Osteoblast (primary cell): ENCODE data around the gene CHTF18. TPM values are rescaled to one million over a fixed set of nuclear protein-coding genes. Genes with fewer than 3 reads are reported as not detected.
"Not testable (repeated sequence)": the region's sequence is repeated elsewhere in the genome, so short reads cannot be mapped to it uniquely, and the experiment has no call there.

Source experiments
- DNase-seq: peaks from one replicate; pipeline ENCODE4 v3.0.0; 2011; ENCODE audit warnings: low spot score, mixed read lengths; ENCODE audit not compliant: insufficient read length; ENCODE audit errors: missing footprints
- H2AFZ ChIP-seq: 2 replicates; pipeline ENCODE4 v1.6.0; 2011; ENCODE audit warnings: mild to moderate bottlenecking, low read length
- H3K27ac ChIP-seq: 2 replicates; pipeline ENCODE4 v1.5.1; 2011; ENCODE audit warnings: mild to moderate bottlenecking, low read depth, low read length, moderate library complexity
- H3K27me3 ChIP-seq: 2 replicates; pipeline ENCODE4 v1.6.0; 2012; ENCODE audit warnings: mild to moderate bottlenecking, control low read depth, inconsistent platforms, low read length, moderate library complexity; ENCODE audit not compliant: insufficient read depth
- H3K36me3 ChIP-seq: 2 replicates; pipeline ENCODE4 v1.5.1; 2011; ENCODE audit warnings: mild to moderate bottlenecking, low read length, control low read depth, moderate library complexity; ENCODE audit not compliant: insufficient read depth
- H3K4me1 ChIP-seq: 2 replicates; pipeline ENCODE4 v1.5.1; 2011; ENCODE audit warnings: mild to moderate bottlenecking, low read length, control low read depth, moderate library complexity; ENCODE audit not compliant: insufficient read depth
- H3K4me2 ChIP-seq: 2 replicates; pipeline ENCODE4 v1.6.0; 2011; ENCODE audit warnings: mild to moderate bottlenecking, low read length; ENCODE audit not compliant: insufficient read depth
- H3K4me3 ChIP-seq: fragments of 200-600 bp; sonication (generic); 3 replicates; pipeline ENCODE4 v1.5.1; 2012; ENCODE audit warnings: mild to moderate bottlenecking, low read length, inconsistent platforms; ENCODE audit not compliant: insufficient read depth
- H3K79me2 ChIP-seq: 2 replicates; pipeline ENCODE4 v1.6.0; 2012; ENCODE audit warnings: mild to moderate bottlenecking, low read length, control low read depth, inconsistent platforms; ENCODE audit not compliant: insufficient read depth
- H3K9me3 ChIP-seq: 2 replicates; pipeline ENCODE4 v1.5.1; 2011; ENCODE audit warnings: low read depth, low read length, control low read depth
- H4K20me1 ChIP-seq: 2 replicates; pipeline ENCODE4 v1.6.0; 2012; ENCODE audit warnings: mild to moderate bottlenecking, low read length, control low read depth; ENCODE audit not compliant: insufficient read depth
- CTCF ChIP-seq: IDR thresholded peaks from 2 replicates; pipeline ENCODE4 v1.5.1; 2011; ENCODE audit warnings: mild to moderate bottlenecking, low read depth, low read length, moderate library complexity; ENCODE audit errors: extremely low read depth
- total RNA-seq: library from RNA; depleted of rRNA; stranded (reverse); fragments of >200 nt; gene quantifications from 2 replicates; pipeline ENCODE4 v1.2.3, GENCODE V29; 2012

The CHTF18 gene
- total RNA-seq, 1 donor = 3.3 TPM

- H3K27me3 ChIP-seq = peaks cover 12% of the 10 kb centered on the region
- no peak overlapping the region for H3K27ac ChIP-seq
- no peak overlapping the region for H3K4me3 ChIP-seq
- H3K36me3 ChIP-seq = no peaks in the 10 kb centered on the region
- H2AFZ ChIP-seq = no peak overlapping the region
- DNase-seq = no peak
- H3K4me1 ChIP-seq = no peaks in the 10 kb centered on the region
- no peaks in the 10 kb centered on the region for H3K9me3 ChIP-seq
- no peaks in the 10 kb centered on the region for H4K20me1 ChIP-seq
- no peaks in the 10 kb centered on the region for H3K79me2 ChIP-seq
- H3K4me2 ChIP-seq = no peak overlapping the region
- TF ChIP-seq CTCF = no peak
These were observed 37.9 kb upstream of the CHTF18 start for GRCh38 chr16:750485-750884.

- no peaks in the 10 kb centered on the region for H3K79me2 ChIP-seq
- H3K4me3 ChIP-seq = no peak overlapping the region
- H4K20me1 ChIP-seq = no peaks in the 10 kb centered on the region
- no peak for TF ChIP-seq CTCF
- DNase-seq = no peak
- H3K36me3 ChIP-seq = no peaks in the 10 kb centered on the region
- H3K4me2 ChIP-seq = no peak overlapping the region
- H3K27ac ChIP-seq = no peak overlapping the region
- H2AFZ ChIP-seq = no peak overlapping the region
- H3K27me3 ChIP-seq = peaks cover 12% of the 10 kb centered on the region
- no peaks in the 10 kb centered on the region for H3K9me3 ChIP-seq
- H3K4me1 ChIP-seq = no peaks in the 10 kb centered on the region
These were observed 37.0 kb upstream of the CHTF18 start for GRCh38 chr16:751152-752006.

- H3K9me3 ChIP-seq = no peaks in the 10 kb centered on the region
- H3K27ac ChIP-seq = no peak overlapping the region
- H3K4me1 ChIP-seq = no peaks in the 10 kb centered on the region
- no peaks in the 10 kb centered on the region for H3K36me3 ChIP-seq
- H2AFZ ChIP-seq = no peak overlapping the region
- peaks cover 12% of the 10 kb centered on the region for H3K27me3 ChIP-seq
- H4K20me1 ChIP-seq = no peaks in the 10 kb centered on the region
- H3K79me2 ChIP-seq = no peaks in the 10 kb centered on the region
- H3K4me3 ChIP-seq = no peak overlapping the region
- no peak overlapping the region for H3K4me2 ChIP-seq
- no peak for DNase-seq
- TF ChIP-seq CTCF = no peak
These were observed 36.5 kb upstream of the CHTF18 start for GRCh38 chr16:752007-752312.

- H3K27me3 ChIP-seq = peaks cover 12% of the 10 kb centered on the region
- not testable (repeated sequence) for H3K9me3 ChIP-seq
These were observed 34.3 kb upstream of the CHTF18 start for GRCh38 chr16:754121-754607.

More at GRCh38 chr16:754121-754607, 34.3 kb upstream of the CHTF18 start:
- not testable (repeated sequence) for H2AFZ ChIP-seq, H3K4me3 ChIP-seq, H3K4me1 ChIP-seq, H3K79me2 ChIP-seq, H3K4me2 ChIP-seq, DNase-seq, H3K27ac ChIP-seq, H4K20me1 ChIP-seq, H3K36me3 ChIP-seq
